ENCODE measurements around the gene CDCP1.

CDCP1 gene

GRCh38 chr3:45110509-45110833 is 35.7 kb downstream of the CDCP1 start:
- no peak for DNase-seq (ENCODE audit: low read depth in 2 of 2)

- no peak for DNase-seq (ENCODE audit: low read depth in 2 of 2)
Observed at GRCh38 chr3:45109771-45110508, 36.2 kb downstream of the CDCP1 start.

GRCh38 chr3:45106874-45107273 is 39.3 kb downstream of the CDCP1 start:
- DNase-seq (ENCODE audit: low read depth in 2 of 2): no peak

- DNase-seq (ENCODE audit: low read depth in 2 of 2): peak; percentile 30 to 59
Observed at GRCh38 chr3:45105855-45106671, 40.1 kb downstream of the CDCP1 start.

- DNase-seq (ENCODE audit: low read depth in 2 of 2): no peak
Observed at GRCh38 chr3:45104715-45105711, 41.2 kb downstream of the CDCP1 start.

GRCh38 chr3:45103753-45104714 is 42.1 kb downstream of the CDCP1 start:
- no peak for DNase-seq (ENCODE audit: low read depth in 2 of 2)

GRCh38 chr3:45103334-45103733 is 42.8 kb downstream of the CDCP1 start:
- no peak for DNase-seq (ENCODE audit: low read depth in 2 of 2)

- DNase-seq (ENCODE audit: low read depth in 2 of 2): no peak
Observed at GRCh38 chr3:45100981-45101407, 45.2 kb downstream of the CDCP1 start.

GRCh38 chr3:45098310-45098709 is 47.9 kb downstream of the CDCP1 start:
- no peak for DNase-seq (ENCODE audit: low read depth in 2 of 2)

- DNase-seq (ENCODE audit: low read depth in 2 of 2): no peak
Observed at GRCh38 chr3:45097296-45097883, 48.8 kb downstream of the CDCP1 start.

GRCh38 chr3:45095916-45096526 is 50.2 kb downstream of the CDCP1 start:
- no peak for DNase-seq (ENCODE audit: low read depth in 2 of 2)

- no peak for DNase-seq (ENCODE audit: low read depth in 2 of 2)
Observed at GRCh38 chr3:45093176-45093575, 53.0 kb downstream of the CDCP1 start.

GRCh38 chr3:45092132-45093031 is 53.8 kb downstream of the CDCP1 start:
- DNase-seq (ENCODE audit: low read depth in 2 of 2): no peak

GRCh38 chr3:45090855-45091254 is 55.3 kb downstream of the CDCP1 start:
- no peak for DNase-seq (ENCODE audit: low read depth in 2 of 2)

- DNase-seq (ENCODE audit: low read depth in 2 of 2): no peak
Observed at GRCh38 chr3:45088543-45089358, 57.4 kb downstream of the CDCP1 start.

- no peak for DNase-seq (ENCODE audit: low read depth in 2 of 2)
Observed at GRCh38 chr3:45087155-45087554, 59.0 kb downstream of the CDCP1 start.

GRCh38 chr3:45084820-45085816 is 61.1 kb downstream of the CDCP1 start:
- no peak for DNase-seq (ENCODE audit: low read depth in 2 of 2)
